ENCODE measurements around the gene KCTD2.

GRCh38 chr17:75086496-75087181, 39.6 kb downstream of the KCTD2 start:
- TF ChIP-seq CTCF (IDR thresholded peaks at IDR 0.05; ENCODE audit: low read depth, low read length): no peak
- TF ChIP-seq POLR2A (IDR thresholded peaks at IDR 0.05; ENCODE audit: extremely low read depth, insufficient read length): no peak

Data from NB4 (cell line).